HS-27A (cell line): ENCODE data around the gene TMEM263.

Experiments used
- DNase-seq: peaks from one replicate; pipeline ENCODE4 v3.0.0-alpha.2; 2012; ENCODE audit warnings: low read depth, missing footprints

Gene TMEM263

DNA sequence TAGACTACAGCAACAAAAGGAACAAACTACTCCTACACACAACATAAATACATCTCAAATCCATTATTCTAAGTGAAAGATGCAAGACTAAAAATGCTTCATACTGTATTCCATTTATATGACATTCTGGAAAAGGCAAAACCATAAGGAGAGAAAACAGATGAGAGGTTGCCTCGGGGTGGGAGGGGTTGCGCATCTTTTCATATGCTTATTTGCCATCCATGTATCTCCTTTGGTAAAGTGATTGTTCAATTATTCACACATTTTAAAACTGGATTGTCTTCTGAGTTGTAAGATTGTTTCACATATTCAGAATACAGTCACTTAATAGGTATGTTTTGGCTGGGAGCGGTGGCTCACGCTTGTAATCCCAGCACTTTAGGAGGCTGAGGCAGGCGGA is 5.1 kb upstream of the TMEM263 start:
- no peak for DNase-seq

DNA sequence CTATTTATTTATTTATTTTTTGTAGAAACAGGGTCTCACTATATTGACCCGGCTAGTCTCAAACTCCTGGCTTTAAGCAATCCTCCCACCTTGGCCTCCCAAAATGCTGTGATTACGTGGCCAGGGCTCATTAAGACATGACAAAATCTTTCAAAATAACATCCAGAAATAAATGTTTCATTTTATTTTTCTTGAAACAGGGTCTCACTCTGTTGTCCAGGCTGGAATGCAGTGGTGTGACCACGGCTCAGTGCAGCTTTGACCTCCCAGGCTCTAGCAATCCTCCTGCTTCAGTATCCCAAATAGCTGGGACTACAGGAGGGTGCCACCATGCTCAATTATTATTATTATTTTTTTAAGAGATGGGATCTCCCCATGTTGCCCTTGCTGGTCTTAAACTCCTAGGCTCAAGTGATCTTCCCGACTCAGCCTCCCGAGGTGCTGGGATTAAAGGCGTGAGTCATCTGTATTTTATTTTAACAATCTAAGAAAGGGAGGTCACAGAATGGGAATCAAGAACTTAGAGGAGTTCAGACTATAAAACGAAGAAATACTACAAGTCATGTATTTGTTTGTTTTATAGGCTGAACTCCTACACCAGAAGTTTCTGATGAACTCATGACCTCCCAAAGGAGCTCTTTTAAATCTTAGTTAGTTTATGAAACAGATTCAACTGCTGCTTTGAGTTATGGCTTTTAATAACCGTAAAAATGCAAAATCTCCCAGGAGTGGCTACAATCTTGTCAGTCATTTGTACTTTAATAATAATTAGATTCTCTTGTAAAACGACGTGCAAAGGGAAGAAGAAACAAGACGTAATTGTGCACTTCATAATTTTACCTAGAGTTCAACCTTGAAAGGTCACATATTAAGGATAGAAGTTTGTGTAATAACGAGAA is 2.1 kb upstream of the TMEM263 start:
- DNase-seq, result no peak

DNA sequence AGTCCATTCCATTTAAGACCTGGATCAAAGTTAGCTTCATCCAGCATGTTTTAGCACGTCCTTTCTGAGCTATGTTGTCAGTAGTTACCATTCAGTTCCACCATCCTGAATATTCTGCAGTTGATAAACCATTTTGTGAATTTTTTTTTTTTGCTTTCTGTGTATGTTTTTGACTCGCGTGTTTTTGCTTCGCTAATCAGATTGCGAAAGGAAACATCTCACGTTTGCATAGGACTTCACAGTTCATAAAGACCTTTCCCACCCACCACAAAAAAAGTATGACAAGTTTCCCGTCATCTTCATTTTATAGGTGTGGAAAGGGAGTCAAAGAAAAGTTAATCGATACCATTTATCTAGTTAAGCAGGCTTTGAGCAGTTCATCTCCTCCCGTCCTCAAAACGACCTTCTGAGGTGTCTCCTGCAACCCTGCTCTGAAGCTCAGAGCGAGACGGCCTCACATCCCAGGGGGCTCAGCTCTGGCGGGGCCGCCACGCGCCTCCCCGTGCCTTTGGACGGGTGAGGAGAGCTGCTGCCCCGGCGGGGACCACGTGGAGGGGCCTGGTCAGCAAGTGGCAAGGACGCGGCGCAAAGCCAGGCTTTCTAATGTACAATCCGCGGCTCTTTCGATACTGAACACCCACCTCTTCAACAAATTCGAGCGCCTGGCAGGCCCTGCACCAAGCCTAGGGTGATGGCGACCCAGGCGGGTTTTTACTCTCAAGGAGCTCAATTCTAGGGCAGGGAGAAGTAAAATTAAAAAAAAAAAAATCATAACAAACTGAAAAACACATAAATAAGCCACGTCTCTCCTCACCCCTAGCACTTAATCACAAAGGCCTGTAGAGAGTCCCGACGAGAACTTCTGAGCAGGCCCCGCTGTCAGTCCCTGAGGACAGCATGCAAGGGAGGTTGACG is 988 bp upstream of the TMEM263 start:
- no peak for DNase-seq

DNA sequence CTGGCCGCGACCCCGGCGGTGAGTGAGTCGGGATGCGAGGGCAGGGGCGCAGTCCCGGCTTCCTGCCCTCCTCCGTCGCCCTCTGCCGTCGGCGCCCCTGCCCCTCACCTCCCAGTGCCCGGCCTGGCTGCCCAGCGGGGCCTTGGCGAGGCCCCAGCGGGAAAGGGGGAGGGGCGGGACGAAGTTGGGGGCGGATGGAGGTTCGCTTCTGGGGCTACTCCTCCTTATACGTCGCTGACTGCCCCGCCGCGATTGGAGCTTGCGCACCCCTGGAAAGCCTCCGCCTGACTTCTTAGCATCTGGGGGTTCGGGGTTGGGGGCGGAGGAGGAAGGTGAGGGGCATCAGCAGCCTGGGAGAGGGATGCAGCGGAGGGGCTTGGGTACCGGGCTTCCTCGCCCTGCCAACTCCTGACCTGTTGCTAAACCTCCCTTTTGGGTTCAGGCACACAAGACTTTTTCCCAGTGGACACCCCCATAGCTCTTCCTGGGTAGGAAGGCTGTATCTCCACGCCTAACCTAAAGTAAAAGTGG is 406 bp downstream of the TMEM263 start:
- DNase-seq, result no peak

DNA sequence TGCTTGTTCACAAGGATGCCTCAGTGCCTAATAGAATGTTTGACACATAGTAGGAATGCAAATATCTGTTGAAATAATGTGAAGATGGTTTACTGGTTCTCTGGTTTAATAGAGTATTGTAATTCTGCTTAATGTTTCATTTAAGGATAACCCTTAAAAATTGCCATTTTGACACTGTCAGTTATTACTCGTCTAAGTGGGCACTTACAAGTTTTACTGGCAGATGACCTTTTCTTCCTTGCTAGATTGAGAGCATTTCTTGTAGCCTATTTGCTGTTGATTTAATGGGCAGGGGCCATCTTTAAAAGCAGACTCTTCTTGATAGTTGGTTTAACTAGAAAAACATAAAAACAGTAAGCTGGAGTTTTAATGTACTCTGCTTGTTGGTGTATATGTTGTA is 1.9 kb downstream of the TMEM263 start:
- no peak for DNase-seq

DNA sequence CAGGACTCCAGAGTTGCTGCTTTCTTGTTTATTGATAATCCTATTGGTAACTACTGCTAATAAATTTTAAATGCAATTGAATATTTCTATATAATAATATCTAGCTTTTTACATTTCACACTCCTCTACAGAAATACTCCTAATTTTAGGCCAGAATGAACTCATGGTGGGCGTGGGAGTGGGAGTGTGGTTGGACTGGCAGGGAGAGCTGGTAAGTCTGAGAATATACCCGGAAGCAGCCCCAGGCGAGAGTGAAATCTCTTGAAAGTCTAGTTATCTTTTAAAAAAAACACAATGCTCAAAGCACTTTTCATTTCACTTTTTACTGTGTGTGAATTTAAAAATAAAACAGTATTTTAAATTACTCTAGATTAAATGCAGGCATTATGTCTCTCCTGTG is 4.7 kb downstream of the TMEM263 start:
- DNase-seq, result no peak

DNA sequence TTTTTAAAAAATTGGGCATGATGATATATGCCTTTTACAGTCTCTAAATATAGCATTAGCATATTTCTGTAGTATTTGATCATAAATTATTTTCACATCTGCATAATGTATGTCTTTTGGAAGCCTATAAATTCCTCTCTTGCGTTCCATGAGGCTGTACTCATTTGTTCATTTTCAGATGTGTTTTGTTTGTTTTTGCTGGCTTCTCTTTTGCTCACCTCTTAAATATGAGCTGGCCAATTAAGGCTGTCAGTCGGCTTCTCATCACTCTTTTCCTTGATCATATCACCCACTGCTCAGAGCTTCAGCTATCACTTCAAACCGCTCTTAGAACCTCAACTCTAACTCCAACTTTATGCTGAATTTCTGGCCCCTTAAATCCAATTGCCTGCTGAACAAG is 6.6 kb downstream of the TMEM263 start:
- DNase-seq, result no peak

DNA sequence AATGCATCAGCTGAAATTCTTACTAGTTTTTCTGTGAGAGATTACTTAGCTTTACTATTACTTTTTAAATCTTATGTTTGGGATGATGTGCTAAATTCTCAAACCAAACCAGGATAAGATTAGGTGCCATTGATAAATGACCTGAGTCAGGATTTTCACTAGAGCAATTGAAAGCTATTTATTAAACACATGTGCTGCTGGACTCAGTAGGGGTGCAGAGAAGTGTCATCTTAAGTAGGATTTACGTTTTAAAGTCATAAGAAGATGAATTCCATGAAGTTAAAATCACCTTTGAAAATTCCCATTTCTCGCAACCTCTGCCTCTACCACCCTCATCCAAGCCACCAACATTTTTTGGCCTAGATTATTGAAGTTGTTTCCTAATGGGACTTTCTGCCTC is 8.8 kb downstream of the TMEM263 start:
- no peak for DNase-seq

DNA sequence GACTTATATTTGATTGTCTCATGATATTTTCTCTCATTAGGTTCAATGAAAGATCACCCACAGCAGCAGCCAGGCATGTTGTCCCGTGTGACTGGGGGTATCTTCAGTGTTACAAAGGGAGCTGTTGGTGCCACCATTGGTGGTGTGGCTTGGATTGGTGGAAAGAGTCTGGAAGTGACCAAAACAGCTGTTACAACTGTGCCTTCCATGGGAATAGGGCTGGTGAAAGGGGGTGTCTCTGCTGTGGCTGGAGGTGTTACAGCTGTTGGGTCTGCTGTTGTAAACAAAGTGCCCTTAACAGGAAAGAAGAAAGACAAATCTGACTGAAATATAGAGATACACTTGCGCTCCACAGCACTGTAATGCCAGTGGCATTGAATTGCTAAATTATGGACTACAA is 15.4 kb downstream of the TMEM263 start:
- no peak for DNase-seq

DNA sequence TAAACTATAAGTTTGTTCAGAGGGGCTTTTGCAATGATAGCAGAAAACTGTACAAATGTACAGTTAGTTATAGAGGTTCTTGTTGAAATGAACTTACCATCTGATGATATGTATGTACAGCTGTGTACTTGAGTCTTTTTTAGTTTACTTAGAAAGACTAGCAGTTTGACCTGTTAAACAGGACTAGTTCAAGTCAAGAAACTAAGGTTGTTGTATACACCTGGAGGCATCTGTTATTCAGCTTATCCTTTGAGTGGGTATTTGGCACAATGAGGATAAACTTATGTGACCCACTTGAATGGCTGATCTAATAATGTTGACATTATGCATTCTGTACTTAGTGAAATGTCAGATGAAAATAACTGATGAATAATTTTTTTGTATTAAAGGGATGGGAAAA is 17.8 kb downstream of the TMEM263 start:
- no peak for DNase-seq

DNA sequence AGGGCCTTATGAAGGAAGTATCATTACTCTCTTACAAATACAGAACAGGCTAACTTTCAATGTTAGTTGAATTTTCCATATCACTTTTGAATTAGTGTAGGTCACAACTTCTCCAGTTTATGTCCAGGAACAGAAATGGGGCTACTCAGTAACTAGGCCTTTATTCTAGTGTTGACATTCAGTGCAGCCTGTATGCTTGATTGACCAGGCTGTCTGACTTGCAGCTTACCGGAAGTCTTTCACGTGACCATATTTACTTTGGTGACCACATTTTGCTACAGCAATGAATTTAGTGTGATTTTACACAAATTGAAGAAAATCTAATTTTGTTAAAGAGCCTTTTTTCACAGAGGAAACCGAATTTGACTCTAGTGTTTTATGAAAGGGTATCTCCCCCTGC is 18.8 kb downstream of the TMEM263 start:
- DNase-seq, result no peak

DNA sequence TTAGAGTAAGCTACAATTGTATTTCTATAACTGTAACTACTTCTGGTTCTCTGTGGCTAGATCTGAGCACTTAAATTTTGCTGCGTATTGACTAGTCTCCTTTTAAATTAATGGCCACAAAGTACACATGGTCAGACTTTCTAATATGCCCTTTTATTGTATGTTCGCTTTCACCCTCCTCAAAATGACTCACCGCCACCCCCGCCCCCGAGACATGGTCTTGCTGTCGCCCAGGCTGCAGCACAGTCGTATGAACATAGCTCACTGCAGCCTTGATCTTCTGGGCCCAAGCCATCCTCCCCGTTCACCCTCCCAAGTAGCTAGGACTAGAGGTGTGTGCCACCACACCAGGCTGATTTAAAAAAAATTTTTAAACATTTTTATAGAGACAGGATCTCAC is 19.4 kb downstream of the TMEM263 start:
- no peak for DNase-seq

DNA sequence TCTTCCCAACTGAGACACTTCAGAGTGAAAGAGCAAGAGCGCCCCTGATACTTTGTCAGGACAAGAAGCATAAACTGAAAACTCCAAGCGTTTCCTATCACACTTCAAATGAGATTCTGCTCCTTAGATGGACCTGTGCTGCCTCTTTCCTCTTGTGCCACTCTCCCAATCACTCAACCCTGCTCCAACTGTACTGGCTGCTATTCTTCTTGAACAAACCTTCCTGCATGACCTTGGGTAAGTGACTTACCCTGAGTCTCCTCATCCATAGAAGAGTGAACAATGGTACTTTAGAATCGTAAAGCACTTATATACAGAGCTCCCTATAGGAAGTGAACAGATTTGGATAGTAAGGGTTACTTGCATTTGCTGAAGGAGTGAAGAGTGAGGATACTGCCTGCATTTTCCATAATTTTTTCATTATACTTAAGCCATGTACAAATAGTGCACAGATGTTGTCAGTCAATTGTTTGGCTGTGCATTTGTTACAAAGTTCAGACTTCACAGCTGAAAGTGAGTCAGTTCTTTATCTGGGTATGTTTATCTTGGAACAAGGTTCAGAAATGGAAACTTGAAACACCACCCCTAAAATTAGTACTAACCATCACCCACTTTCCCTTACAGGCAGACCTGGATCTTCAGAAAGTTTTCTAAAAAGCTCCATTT is 20.4 kb downstream of the TMEM263 start:
- no peak for DNase-seq

DNA sequence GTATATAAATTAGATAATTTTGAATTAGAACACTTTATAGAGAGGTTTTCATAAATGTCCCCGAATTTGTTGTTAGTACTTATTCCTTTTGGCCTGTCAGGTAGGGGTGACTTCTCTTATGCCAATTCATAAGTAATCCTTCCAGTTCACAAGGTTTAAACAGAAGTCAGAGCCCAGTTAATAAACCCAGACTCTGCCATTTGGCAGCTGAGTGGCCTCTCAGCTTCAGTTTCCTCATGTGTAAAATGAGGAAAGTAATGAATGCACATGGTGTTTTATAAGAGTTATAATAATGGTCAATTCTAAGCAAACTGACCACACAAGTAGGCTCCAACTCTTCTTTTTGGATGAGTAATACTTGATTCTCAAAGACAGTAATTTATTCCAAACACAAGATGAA is 21.0 kb downstream of the TMEM263 start:
- DNase-seq, result no peak

DNA sequence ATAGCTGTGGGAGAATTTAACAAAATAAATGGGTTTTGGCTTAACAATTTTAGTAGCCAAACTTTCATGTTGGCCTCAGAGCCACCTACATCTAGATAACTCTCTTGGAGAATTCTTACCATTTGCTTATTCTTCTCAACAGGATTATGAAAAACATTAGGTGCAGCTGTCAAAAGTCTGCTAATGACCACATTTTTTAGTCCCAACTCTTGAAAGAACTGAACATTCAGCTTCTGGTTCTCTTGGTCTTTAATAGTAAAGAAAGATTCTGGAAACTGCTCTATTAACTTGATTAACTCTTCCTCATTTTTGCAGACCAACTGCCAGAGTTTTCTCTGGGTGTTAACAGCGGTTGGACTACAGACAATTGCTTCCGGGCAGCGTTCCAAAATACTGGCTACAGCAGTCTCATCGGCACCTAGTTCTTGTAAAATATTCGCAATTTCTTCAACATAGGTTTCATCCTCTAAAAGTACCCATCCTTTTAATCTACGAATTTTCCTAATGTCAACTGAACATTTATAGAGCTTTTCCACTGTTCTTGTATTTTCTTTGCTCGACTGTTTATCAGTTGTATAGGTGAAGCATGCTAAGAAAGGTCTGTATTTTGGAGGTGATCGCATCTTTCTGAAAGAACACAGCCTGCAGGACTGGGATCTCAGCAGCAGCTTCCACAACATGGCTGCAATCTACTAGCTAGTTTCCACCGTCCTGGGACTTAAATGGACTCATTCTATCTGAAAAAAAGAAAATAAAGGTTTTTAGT is 22.5 kb downstream of the TMEM263 start:
- DNase-seq, result no peak

DNA sequence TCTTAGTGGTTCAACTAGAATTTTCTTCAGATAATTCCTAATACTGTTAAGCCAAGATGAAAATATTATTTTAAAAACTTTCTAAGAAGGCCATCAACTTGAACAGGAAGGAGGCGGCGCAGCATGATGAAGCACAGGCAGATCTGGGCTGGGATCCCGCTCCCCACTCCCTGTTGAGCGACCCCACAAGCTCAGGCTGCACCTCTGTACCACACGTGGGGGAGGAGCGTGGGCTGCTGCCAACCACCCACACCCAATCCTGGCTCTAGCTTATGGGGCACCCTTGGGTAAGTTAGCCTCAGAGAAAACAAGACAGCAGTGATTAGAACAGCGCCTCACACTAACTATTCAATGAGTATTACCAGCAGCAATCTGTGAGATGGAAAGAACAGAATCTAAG is 25.2 kb downstream of the TMEM263 start:
- DNase-seq, result no peak

DNA sequence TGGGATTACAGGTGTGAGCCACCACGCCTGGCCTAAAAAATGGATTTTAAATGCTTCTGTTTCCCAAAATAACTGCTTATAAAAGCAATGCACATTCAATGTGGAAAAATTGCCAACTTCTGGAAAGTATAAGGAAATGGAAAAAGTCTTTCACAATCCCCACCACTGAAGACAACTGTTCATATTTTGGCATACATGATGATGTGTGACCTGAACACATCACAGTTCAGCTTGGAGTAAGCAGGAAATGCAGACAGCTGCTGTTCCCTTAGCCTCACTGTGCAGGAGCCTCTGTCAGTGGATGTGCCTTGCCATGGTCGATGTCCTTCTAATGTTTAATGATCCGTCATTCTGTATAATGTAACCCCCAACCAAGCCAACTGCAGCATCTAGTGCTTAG is 26.1 kb downstream of the TMEM263 start:
- DNase-seq, result no peak

DNA sequence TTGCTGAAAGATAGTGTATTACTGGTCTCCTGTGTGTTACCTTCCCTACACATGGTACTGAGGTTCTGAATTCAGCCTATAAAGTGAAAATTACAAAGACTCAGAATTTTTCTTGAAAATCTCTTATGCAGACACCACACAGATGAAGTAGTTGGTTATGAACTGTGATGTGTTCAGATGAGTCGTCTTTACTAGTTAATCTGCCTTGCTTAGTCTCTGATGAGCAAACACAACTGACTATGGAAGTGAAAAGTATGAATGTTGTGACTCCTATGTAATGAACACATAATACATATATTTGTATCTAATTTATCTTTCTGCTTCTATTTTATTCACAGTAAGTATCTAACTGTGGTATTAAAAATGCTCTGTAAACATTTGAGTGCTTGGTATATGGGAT is 26.5 kb downstream of the TMEM263 start:
- DNase-seq, result no peak

DNA sequence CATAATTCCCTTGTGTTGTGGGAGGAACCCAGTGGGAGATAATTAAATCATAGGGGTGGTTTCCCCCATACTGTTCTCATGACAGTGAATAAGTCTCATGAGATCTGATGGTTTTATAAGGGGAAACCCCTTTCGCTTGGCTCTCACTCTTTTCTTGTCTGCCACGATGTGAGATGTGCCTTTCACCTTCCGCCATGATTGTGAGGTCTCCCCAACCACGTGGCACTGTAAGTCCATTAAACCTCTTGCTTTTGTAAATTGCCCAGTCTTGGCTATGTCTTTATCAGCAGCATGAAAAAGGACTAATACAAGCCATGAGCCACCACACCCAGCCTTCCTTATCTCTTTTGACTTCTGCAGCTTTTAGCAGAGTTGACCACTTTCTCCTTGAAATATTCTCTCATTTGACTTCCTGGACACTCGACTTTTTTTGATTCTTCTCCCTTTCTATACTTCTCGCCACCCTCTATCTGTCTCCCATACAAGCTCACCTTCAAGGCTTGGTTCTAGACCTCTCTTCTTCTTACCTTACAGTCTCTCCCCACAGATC is 29.0 kb downstream of the TMEM263 start:
- DNase-seq, result no peak

DNA sequence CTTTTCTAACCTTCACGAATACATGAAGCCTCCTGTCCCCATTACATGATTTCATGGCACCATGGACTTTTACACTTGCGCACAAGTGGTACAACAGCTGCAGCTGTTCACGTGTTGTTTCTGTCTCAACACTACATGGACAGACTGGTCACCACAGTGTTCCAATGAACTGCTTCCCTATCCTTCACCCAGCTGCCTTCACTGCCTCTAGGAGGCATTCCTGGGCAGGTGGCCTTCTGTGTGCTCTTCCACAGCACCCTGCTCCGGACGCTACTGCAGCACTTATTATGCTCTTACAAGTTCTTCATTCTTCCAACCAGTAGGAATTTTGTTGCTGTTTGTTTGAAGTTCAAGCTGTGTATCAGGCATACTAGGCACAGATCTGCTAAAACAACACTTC is 29.8 kb downstream of the TMEM263 start:
- no peak for DNase-seq

DNA sequence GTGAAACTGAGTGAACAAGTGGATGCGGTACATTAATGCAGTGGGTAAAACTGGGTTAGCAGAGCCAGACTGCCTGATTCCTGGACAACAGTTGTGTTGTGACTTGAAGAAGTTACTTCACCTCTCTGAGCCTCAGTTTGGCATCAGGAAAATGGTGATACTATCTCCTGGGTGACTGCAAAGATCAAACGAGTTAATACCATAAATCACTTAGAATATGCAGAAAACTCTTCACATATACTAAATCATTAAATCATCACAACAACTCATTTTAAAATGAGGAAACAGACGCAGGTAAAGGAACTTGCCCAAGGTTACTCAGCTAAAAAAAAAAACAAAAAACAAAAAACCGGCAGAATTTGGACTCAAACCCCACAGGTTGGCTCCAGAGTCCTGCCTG is 30.4 kb downstream of the TMEM263 start:
- no peak for DNase-seq
